B cell (primary cell): ENCODE results near the gene RPS18.

ENCODE experiments used
- CTCF ChIP-seq: fragments of 200-600 bp; IDR thresholded peaks from one replicate; pipeline ENCODE4 v1.8.0; 2022; ENCODE audit warnings: antibody characterized with exemption, mild to moderate bottlenecking
- EZH2 ChIP-seq: IDR thresholded peaks from 2 replicates; pipeline ENCODE4 v1.6.1; 2012; ENCODE audit warnings: borderline replicate concordance, low read depth, mild to moderate bottlenecking, moderate library complexity, low read length; ENCODE audit not compliant: insufficient read depth, poor library complexity, severe bottlenecking

DNA sequence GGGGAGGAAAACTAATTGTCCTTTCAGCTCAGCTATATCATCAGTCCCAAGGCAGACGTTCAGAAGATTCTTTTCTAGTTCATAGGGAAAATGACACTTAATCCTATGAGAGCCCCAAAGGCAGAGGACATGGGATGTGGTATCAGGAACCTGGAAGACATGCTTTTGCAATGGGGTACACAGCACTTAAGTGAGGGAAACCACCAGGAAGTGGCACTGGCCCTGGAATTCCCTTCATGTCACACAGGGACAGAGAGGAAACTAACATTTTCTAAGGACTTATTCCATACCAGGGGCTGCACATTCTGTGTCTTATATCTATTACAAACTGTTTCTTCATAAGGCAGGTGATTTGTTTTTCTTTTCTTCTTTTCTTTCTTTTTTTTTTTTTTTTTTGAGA is 28.4 kb upstream of the RPS18 start:
- TF ChIP-seq CTCF (no peak), EZH2 (no peak)
